NK-92 (cell line): ENCODE measurements around the gene TMEM43.
A peak's percentile ranks its signal among the peaks of the same experiment; 100 is the strongest.

ENCODE experiments used
- DNase-seq: peaks from one replicate; lab custom pipeline; 2025; ENCODE audit not compliant: unreplicated experiment; lab: John Stamatoyannopoulos, UW

Gene TMEM43

GRCh38 chr3:14175383-14176037, 50.7 kb downstream of the TMEM43 start:
- no peak for DNase-seq

DNA sequence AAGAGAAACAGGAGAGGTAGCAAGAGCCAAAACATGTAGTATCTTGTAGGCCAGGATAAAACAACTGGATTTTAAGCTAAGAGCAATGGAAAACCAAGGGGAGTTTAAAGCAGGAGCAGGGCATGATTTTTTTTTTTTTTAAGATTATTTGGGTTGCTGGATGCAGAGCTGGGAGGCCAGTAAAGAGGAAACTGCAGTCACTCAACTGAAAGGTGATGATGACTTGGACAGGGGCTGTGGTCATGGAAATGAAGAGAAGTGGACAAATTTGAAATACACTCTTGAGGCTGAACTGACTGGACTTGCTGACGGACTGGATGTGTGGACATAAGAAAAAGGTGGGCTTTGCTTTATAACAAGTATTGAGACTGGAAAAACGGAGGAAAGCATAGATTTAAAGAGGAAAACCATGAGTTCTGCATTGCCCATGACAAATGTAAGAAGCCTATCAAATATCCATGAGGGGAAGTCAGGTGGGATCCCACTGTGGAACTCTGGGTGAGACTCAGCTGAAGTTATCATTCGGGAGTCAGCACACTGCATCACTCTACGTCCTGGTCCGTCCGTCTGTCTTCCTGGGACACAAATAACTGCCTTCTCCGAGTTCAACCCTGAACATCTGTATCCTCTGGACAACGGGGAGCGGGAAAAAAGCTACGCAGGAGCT, 52.9 kb downstream of the TMEM43 start:
- DNase-seq = no peak

DNA sequence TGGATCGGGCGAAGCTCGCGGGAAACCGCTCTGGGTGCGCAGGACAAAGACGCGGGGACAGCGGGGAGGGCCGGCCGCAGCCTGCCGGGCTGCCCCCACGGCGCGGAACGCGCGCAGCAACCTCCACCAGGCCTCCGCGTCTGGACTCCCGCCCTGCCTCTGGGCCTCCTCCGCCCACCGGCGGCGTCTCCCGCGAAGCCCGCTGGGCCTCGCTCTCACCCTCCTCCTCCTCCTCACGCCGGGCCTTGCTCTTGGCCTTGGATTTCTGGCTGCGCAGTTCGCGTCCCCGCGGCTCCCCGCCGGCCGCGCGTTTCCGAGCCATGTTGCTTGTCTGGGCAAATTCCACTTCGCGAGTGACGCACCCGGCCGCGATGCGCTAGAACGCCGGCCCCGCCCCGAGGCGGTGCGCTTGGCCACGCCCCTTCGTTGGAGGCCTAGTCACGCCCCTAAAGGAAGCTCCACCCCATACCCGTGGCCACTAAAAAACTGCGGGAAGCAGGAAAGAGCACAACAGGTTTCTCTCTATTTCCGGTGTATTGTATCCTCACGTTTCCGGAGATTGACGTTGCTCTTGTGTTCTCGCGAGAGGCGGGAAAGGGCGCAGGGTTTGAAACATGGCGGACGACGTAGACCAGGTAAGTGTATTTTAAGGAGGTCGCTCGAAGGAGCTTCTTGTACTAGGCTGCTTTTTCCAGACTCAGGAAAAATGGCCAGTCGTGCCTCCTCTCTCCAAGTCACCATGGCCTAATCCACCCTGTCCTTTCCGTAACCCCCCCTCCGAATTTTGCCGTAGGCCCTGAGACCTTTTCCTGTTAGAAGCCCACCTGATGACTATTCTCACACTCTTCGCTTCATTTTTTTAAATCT, 53.6 kb downstream of the TMEM43 start, which contains the start of the genes LSM3 and XPC:
TSS of gene LSM3 (plus strand) at position 571 of the 867 bp plus-strand sequence. CDS start at position 615, 44 bp downstream.
TSS of gene XPC (minus strand) at position 355 of the 867 bp plus-strand sequence. CDS start at position 322, 33 bp downstream.
- peak; percentile 74 for DNase-seq

GRCh38 chr3:14179114-14179465, 54.2 kb downstream of the TMEM43 start:
- DNase-seq = no peak

GRCh38 chr3:14179795-14180194, 54.9 kb downstream of the TMEM43 start:
- DNase-seq = no peak

GRCh38 chr3:14181253-14181652, 56.4 kb downstream of the TMEM43 start:
- no peak for DNase-seq

DNA sequence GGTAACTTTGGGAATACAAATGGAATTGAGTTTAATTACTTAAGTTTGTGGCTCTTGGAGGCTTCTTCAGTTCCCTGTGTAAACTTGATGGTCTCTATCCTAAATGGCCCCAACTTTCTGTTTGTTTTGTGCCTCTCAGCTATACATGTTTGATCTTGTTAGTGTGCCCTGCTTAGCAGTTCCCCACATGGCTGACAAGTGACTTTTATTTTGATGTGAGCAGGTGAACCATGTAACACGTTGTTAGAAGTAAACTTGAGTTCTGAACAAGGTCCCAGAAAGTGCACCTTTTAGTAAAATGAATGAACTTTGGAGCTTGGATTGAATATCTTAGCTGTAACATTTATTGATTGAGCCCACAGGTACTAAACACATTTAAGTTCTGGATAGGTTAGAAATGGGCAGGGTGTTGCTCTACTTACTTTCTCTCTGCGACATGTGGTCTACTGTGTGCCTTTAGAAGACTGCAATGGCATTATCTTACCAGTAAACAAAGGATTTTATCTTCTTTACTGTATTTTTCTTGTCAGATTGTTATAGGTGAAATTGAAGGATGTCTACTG, 58.2 kb downstream of the TMEM43 start:
- DNase-seq = no peak

GRCh38 chr3:14186854-14187458, 62.1 kb downstream of the TMEM43 start:
- DNase-seq = no peak

GRCh38 chr3:14188041-14188754, 63.3 kb downstream of the TMEM43 start:
- no peak for DNase-seq
